ENCODE measurements around the gene KLK12.

Gene KLK12

GRCh38 chr19:51034704-51035103 is at the start of gene KLK12:
Gene KLK12, minus strand, starts transcription at chr19:51035002. Its CDS starts 381 bp downstream, at chr19:51034621.
- Mint-ChIP-seq H3K27me3 (peaks cover 19% of the 10 kb centered on the region), H3K27ac (no peak within 1 kb of the TSS), H3K4me1 (ENCODE audit: low read depth) (no peaks in the 10 kb centered on the region), H3K36me3 (no peaks in the 10 kb centered on the region), H3K4me3 (no peak within 1 kb of the TSS), H3K9me3 (ENCODE audit: low read depth) (no peaks in the 10 kb centered on the region)

GRCh38 chr19:51084505-51084904 is 49.7 kb upstream of the KLK12 start:
- no peak overlapping the region for H3K4me3 Mint-ChIP-seq
- H3K27ac Mint-ChIP-seq, result no peak overlapping the region
- peaks cover 8% of the 10 kb centered on the region for H3K27me3 Mint-ChIP-seq
- H3K4me1 Mint-ChIP-seq (ENCODE audit: low read depth), result no peaks in the 10 kb centered on the region
- H3K36me3 Mint-ChIP-seq, result peaks cover 5% of the 10 kb centered on the region
- no peaks in the 10 kb centered on the region for H3K9me3 Mint-ChIP-seq (ENCODE audit: low read depth)

GRCh38 chr19:51083783-51084182 is 49.0 kb upstream of the KLK12 start:
- Mint-ChIP-seq H3K27me3 (peaks cover 8% of the 10 kb centered on the region), H3K4me1 (ENCODE audit: low read depth) (no peaks in the 10 kb centered on the region), H3K27ac (no peak overlapping the region), H3K36me3 (peaks cover 5% of the 10 kb centered on the region), H3K4me3 (no peak overlapping the region), H3K9me3 (ENCODE audit: low read depth) (no peaks in the 10 kb centered on the region)

GRCh38 chr19:51083181-51083580 is 48.4 kb upstream of the KLK12 start:
- H3K36me3 Mint-ChIP-seq, result peaks cover 5% of the 10 kb centered on the region
- H3K27me3 Mint-ChIP-seq, result peaks cover 8% of the 10 kb centered on the region
- H3K4me3 Mint-ChIP-seq, result no peak overlapping the region
- no peaks in the 10 kb centered on the region for H3K9me3 Mint-ChIP-seq (ENCODE audit: low read depth)
- no peaks in the 10 kb centered on the region for H3K4me1 Mint-ChIP-seq (ENCODE audit: low read depth)
- H3K27ac Mint-ChIP-seq, result no peak overlapping the region

- Mint-ChIP-seq H3K9me3 (ENCODE audit: low read depth) (no peaks in the 10 kb centered on the region), H3K27ac (no peak within 1 kb of the TSS), H3K27me3 (peaks cover 8% of the 10 kb centered on the region), H3K4me1 (ENCODE audit: low read depth) (no peaks in the 10 kb centered on the region), H3K36me3 (peaks cover 5% of the 10 kb centered on the region), H3K4me3 (no peak within 1 kb of the TSS)
Measured at GRCh38 chr19:51082611-51083010, 47.8 kb upstream of the KLK12 start, which contains the start of gene KLK14. Gene KLK14, minus strand, starts transcription at chr19:51082887. Its CDS starts 273 bp downstream, at chr19:51082614.

GRCh38 chr19:51081476-51081875 is 46.7 kb upstream of the KLK12 start:
- H3K27ac Mint-ChIP-seq, result no peak overlapping the region
- no peak overlapping the region for H3K4me3 Mint-ChIP-seq
- peaks cover 5% of the 10 kb centered on the region for H3K36me3 Mint-ChIP-seq
- peaks cover 8% of the 10 kb centered on the region for H3K27me3 Mint-ChIP-seq
- no peaks in the 10 kb centered on the region for H3K4me1 Mint-ChIP-seq (ENCODE audit: low read depth)
- H3K9me3 Mint-ChIP-seq (ENCODE audit: low read depth), result no peaks in the 10 kb centered on the region

- Mint-ChIP-seq H3K4me3 (no peak overlapping the region), H3K4me1 (ENCODE audit: low read depth) (no peaks in the 10 kb centered on the region), H3K36me3 (peaks cover 5% of the 10 kb centered on the region), H3K9me3 (ENCODE audit: low read depth) (no peaks in the 10 kb centered on the region), H3K27me3 (peaks cover 8% of the 10 kb centered on the region), H3K27ac (no peak overlapping the region)
Measured at GRCh38 chr19:51079481-51080110, 44.8 kb upstream of the KLK12 start.

GRCh38 chr19:51078731-51079130 is 43.9 kb upstream of the KLK12 start:
- H3K27ac Mint-ChIP-seq, result no peak overlapping the region
- H3K36me3 Mint-ChIP-seq, result peaks cover 9% of the 10 kb centered on the region
- peaks cover 7% of the 10 kb centered on the region for H3K9me3 Mint-ChIP-seq (ENCODE audit: low read depth)
- H3K4me3 Mint-ChIP-seq, result no peak overlapping the region
- peaks cover 10% of the 10 kb centered on the region for H3K27me3 Mint-ChIP-seq
- H3K4me1 Mint-ChIP-seq (ENCODE audit: low read depth), result no peaks in the 10 kb centered on the region

- Mint-ChIP-seq H3K9me3 (ENCODE audit: low read depth) (peaks cover 13% of the 10 kb centered on the region), H3K27me3 (peaks cover 9% of the 10 kb centered on the region), H3K4me3 (no peak overlapping the region), H3K27ac (no peak overlapping the region), H3K4me1 (ENCODE audit: low read depth) (no peaks in the 10 kb centered on the region), H3K36me3 (peaks cover 14% of the 10 kb centered on the region)
Measured at GRCh38 chr19:51078104-51078503, 43.3 kb upstream of the KLK12 start.

GRCh38 chr19:51076631-51077213 is 41.9 kb upstream of the KLK12 start:
- H3K27ac Mint-ChIP-seq, result no peak overlapping the region
- H3K36me3 Mint-ChIP-seq, result peaks cover 9% of the 10 kb centered on the region
- no peaks in the 10 kb centered on the region for H3K4me1 Mint-ChIP-seq (ENCODE audit: low read depth)
- H3K9me3 Mint-ChIP-seq (ENCODE audit: low read depth), result peaks cover 17% of the 10 kb centered on the region
- no peak overlapping the region for H3K4me3 Mint-ChIP-seq
- H3K27me3 Mint-ChIP-seq, result peaks cover 7% of the 10 kb centered on the region

GRCh38 chr19:51075998-51076397 is 41.2 kb upstream of the KLK12 start:
- Mint-ChIP-seq H3K36me3 (peaks cover 9% of the 10 kb centered on the region), H3K27me3 (peaks cover 7% of the 10 kb centered on the region), H3K4me3 (no peak overlapping the region), H3K9me3 (ENCODE audit: low read depth) (peaks cover 17% of the 10 kb centered on the region), H3K27ac (no peak overlapping the region), H3K4me1 (ENCODE audit: low read depth) (no peaks in the 10 kb centered on the region)

- Mint-ChIP-seq H3K4me1 (ENCODE audit: low read depth) (no peaks in the 10 kb centered on the region), H3K9me3 (ENCODE audit: low read depth) (peaks cover 17% of the 10 kb centered on the region), H3K27me3 (peaks cover 16% of the 10 kb centered on the region), H3K36me3 (peaks cover 9% of the 10 kb centered on the region), H3K4me3 (no peak overlapping the region), H3K27ac (no peak overlapping the region)
Measured at GRCh38 chr19:51071095-51071405, 36.2 kb upstream of the KLK12 start.

- Mint-ChIP-seq H3K27ac (no peak overlapping the region), H3K27me3 (peaks cover 18% of the 10 kb centered on the region), H3K36me3 (peaks cover 9% of the 10 kb centered on the region), H3K9me3 (ENCODE audit: low read depth) (peaks cover 17% of the 10 kb centered on the region), H3K4me3 (no peak overlapping the region), H3K4me1 (ENCODE audit: low read depth) (no peaks in the 10 kb centered on the region)
Measured at GRCh38 chr19:51070334-51071094, 35.7 kb upstream of the KLK12 start.

- Mint-ChIP-seq H3K9me3 (ENCODE audit: low read depth) (no peaks in the 10 kb centered on the region), H3K36me3 (no peaks in the 10 kb centered on the region), H3K4me3 (no peak overlapping the region), H3K27me3 (peaks cover 23% of the 10 kb centered on the region), H3K4me1 (ENCODE audit: low read depth) (peaks cover 5% of the 10 kb centered on the region), H3K27ac (no peak overlapping the region)
Measured at GRCh38 chr19:51066393-51067186, 31.8 kb upstream of the KLK12 start.

Measured in activated naive CD8-positive, alpha-beta T cell (primary cell).